Measurements from ENCODE around the gene ALDH1L1.

DNA sequence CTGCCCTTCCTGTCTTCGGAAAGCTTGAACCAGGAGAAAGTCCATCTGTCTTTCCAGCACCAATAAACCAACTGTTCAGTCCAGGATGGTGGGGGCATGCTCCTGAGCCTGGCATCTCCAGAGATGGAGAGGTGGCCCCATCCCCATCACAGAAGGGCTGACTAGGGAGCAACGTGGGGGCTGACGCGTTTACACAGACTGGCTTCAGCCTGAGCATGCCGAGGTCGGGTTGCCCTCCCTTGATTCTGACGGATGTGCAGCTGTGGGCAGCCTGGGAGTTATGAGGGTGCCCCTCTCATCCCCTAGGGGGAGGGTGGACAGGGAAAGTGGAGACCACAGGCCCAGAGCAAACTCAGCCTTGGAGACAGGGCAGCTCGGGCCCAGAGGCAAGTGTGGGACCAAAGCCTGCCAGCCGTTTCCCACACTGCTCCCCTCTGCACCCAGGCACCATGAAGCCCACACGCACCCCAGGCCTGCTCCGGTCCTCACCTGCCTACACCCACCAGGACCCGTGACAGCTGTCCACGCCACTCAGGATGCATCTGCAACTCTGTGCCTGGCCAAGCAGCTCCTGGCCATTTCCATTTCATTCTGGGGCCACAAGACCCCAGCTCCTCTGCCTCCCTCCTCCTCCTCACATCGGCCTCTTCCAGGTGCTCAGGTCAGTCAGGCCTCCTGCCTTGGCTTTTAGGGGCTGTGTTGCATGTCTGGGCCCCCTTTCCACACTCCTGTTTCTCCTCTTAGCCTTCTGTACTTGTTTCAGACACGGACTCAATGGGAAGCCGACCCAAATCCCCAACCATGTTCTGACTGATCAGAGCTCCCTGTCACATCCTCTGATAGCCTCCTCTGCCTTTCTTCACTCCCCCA lies 48.3 kb downstream of the ALDH1L1 start:
- TF ChIP-seq CTCF (IDR thresholded peaks at IDR 0.05; ENCODE audit: low read depth, low read length) (no peak), POLR2A (IDR thresholded peaks at IDR 0.05; ENCODE audit: extremely low read depth, insufficient read length) (no peak), MYC (IDR thresholded peaks at IDR 0.05; ENCODE audit: low read depth, low read length) (no peak)
- TF ChIP-seq, protein P1, sequence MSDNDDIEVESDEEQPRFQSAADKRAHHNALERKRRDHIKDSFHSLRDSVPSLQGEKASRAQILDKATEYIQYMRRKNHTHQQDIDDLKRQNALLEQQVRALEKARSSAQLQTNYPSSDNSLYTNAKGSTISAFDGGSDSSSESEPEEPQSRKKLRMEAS (IDR thresholded peaks at IDR 0.05; ENCODE audit: low read depth, low read length) = no peak

Data from NB4 (cell line).